B cell (primary cell): ENCODE results near the gene IFT122.

ENCODE experiments used
- EZH2 ChIP-seq: IDR thresholded peaks from 2 replicates; pipeline ENCODE4 v1.6.1; 2012; ENCODE audit warnings: borderline replicate concordance, low read depth, mild to moderate bottlenecking, moderate library complexity, low read length; ENCODE audit not compliant: insufficient read depth, poor library complexity, severe bottlenecking
- TF ChIP-seq, protein P1 (sequence below): fragments of 200-600 bp; IDR thresholded peaks from one replicate; pipeline ENCODE4 v1.8.0; 2022; ENCODE audit warnings: antibody characterized with exemption, mild to moderate bottlenecking

DNA sequence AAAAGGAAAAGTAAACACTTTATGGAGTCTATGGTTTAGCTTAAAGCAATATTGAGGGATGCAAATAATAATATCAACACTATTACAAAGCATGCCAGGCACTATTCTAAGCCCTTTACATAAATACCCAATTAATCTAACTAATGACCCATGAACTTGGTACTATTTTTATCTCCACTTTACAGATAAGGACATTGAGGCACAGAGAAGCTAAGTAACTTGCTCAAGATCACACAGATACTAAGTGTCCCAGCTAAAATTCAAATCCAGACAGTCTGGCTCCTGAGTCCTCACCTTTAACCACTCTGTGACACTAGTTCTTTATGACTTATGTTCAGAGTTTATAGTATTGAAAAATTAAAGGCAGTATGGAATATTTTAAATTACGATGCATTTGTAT is 5.9 kb upstream of the IFT122 start:
- TF ChIP-seq, protein P1, sequence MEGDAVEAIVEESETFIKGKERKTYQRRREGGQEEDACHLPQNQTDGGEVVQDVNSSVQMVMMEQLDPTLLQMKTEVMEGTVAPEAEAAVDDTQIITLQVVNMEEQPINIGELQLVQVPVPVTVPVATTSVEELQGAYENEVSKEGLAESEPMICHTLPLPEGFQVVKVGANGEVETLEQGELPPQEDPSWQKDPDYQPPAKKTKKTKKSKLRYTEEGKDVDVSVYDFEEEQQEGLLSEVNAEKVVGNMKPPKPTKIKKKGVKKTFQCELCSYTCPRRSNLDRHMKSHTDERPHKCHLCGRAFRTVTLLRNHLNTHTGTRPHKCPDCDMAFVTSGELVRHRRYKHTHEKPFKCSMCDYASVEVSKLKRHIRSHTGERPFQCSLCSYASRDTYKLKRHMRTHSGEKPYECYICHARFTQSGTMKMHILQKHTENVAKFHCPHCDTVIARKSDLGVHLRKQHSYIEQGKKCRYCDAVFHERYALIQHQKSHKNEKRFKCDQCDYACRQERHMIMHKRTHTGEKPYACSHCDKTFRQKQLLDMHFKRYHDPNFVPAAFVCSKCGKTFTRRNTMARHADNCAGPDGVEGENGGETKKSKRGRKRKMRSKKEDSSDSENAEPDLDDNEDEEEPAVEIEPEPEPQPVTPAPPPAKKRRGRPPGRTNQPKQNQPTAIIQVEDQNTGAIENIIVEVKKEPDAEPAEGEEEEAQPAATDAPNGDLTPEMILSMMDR: no peak
- TF ChIP-seq EZH2: no peak
